Keratinocyte (primary cell): ENCODE results near the gene TECTB. TPM values are rescaled to one million over a fixed set of nuclear protein-coding genes. Genes with fewer than 3 reads are reported as not detected.

Experiments used
- DNase-seq: peaks from one replicate; pipeline ENCODE4 v3.0.0-alpha.2; 2011; ENCODE audit warnings: low read depth, missing footprints, low spot score
- FAIRE-seq: peaks from 2 replicates; lab custom pipeline; 2011; peaks lifted over from hg19 to GRCh38; lab: Jason Lieb, UNC
- H2AFZ ChIP-seq: 2 replicates; pipeline ENCODE4 v1.6.0; 2012; ENCODE audit warnings: low read length, control low read depth, inconsistent platforms; ENCODE audit not compliant: control insufficient read depth
- H3K27ac ChIP-seq: 2 replicates; pipeline ENCODE4 v1.5.1; 2011; ENCODE audit warnings: low read length; ENCODE audit not compliant: control insufficient read depth, insufficient read depth
- H3K27me3 ChIP-seq: 3 replicates; pipeline ENCODE4 v1.6.0; 2011; ENCODE audit warnings: low read length; ENCODE audit not compliant: control insufficient read depth, insufficient read depth; ENCODE audit errors: extremely low read depth
- H3K36me3 ChIP-seq, 2 experiments: 2 replicates in 1 of 2; 3 replicates in 1 of 2; pipeline ENCODE4 v1.5.1; 2011; ENCODE audit warnings: low read length in 2 of 2, mild to moderate bottlenecking in 1 of 2; ENCODE audit not compliant: control insufficient read depth in 2 of 2, insufficient read depth in 2 of 2; ENCODE audit errors: extremely low read depth in 1 of 2
- H3K4me1 ChIP-seq: 3 replicates; pipeline ENCODE4 v1.5.1; 2011; ENCODE audit warnings: low read length; ENCODE audit not compliant: control insufficient read depth, insufficient read depth; ENCODE audit errors: extremely low read depth
- H3K4me2 ChIP-seq: 3 replicates; pipeline ENCODE4 v1.6.0; 2011; ENCODE audit warnings: low read depth, low read length; ENCODE audit not compliant: control insufficient read depth, insufficient read depth; ENCODE audit errors: extremely low read depth
- H3K4me3 ChIP-seq, 3 experiments: fragments of 200-600 bp in 1 of 3; sonication (generic) in 1 of 3; 2 replicates in 2 of 3; 3 replicates in 1 of 3; pipeline ENCODE4 v1.5.1; 2011 to 2016; ENCODE audit warnings: low read length in 3 of 3, mild to moderate bottlenecking in 3 of 3, control low read depth in 2 of 3, inconsistent platforms in 1 of 3, low read depth in 1 of 3, mixed read lengths in 1 of 3, mixed run types in 1 of 3, moderate library complexity in 1 of 3; ENCODE audit not compliant: control insufficient read depth in 2 of 3, insufficient read depth in 2 of 3; ENCODE audit errors: extremely low read depth in 1 of 3
- H3K79me2 ChIP-seq: 2 replicates; pipeline ENCODE4 v1.6.0; 2012; ENCODE audit warnings: low read length; ENCODE audit not compliant: control insufficient read depth, insufficient read depth
- H3K9ac ChIP-seq: 3 replicates; pipeline ENCODE4 v1.6.0; 2011; ENCODE audit warnings: low read length; ENCODE audit not compliant: control insufficient read depth, insufficient read depth; ENCODE audit errors: extremely low read depth
- H3K9me1 ChIP-seq: 3 replicates; pipeline ENCODE4 v1.6.0; 2011; ENCODE audit warnings: low read length; ENCODE audit not compliant: control insufficient read depth, insufficient read depth; ENCODE audit errors: extremely low read depth
- H3K9me3 ChIP-seq: 2 replicates; pipeline ENCODE4 v1.5.1; 2012; ENCODE audit warnings: low read depth, low read length; ENCODE audit not compliant: control insufficient read depth
- H4K20me1 ChIP-seq: 3 replicates; pipeline ENCODE4 v1.6.0; 2011; ENCODE audit warnings: low read length; ENCODE audit not compliant: control insufficient read depth, insufficient read depth; ENCODE audit errors: extremely low read depth
- EZH2 ChIP-seq: IDR thresholded peaks from one replicate; pipeline ENCODE4 v1.6.1; 2012; ENCODE audit warnings: inconsistent platforms, mild to moderate bottlenecking, low read length, moderate library complexity
- dilution Hi-C: fragments of 300-500 bp; cut with MboI; formaldehyde crosslinking; loops from one replicate; pipeline ENCODE4 v1.7.0; 2020; ENCODE audit warnings: low sequenced_read_pairs; ENCODE audit not compliant: extremely low pct_ligation_motif_present
- polyA minus RNA-seq, 3 experiments: library from RNA; depleted of rRNA, polyadenylated mRNA; stranded (reverse); fragments of >200 nt; gene quantifications; 1 replicate in 1 of 3; 2 replicates in 1 of 3; 3 replicates in 1 of 3; pipeline ENCODE4 v1.2.3, GENCODE V29; 2011
- polyA plus RNA-seq, 5 experiments: library from polyadenylated mRNA; depleted of rRNA in 3 of 5; stranded (reverse) in 3 of 5; stranded (forward) in 1 of 5; unstranded in 1 of 5; fragments of >200 nt; gene quantifications; 1 replicate in 1 of 5; 2 replicates in 3 of 5; 3 replicates in 1 of 5; pipeline versions ENCODE4 v1.2.1 to v1.2.3, GENCODE V29; 2011 to 2012; ENCODE audit warnings: missing spikeins in 2 of 5, low read depth in 1 of 5, low replicate concordance in 1 of 5
- TF ChIP-seq, protein P1 (sequence below), 3 experiments: IDR thresholded peaks in 1 of 3; conservative IDR thresholded peaks in 1 of 3; optimal IDR thresholded peaks in 1 of 3; 2 replicates in 2 of 3; 3 replicates in 1 of 3; pipeline versions ENCODE3 to v1.5.1; 2011; ENCODE audit warnings: low read length in 3 of 3, mild to moderate bottlenecking in 3 of 3, moderate library complexity in 2 of 3, control low read depth in 1 of 3, inconsistent platforms in 1 of 3; ENCODE audit not compliant: insufficient read depth in 2 of 3; ENCODE audit errors: extremely low read depth in 1 of 3

Gene TECTB
- not detected in 3 replicates for polyA plus RNA-seq
- not detected for polyA plus RNA-seq (2011; ENCODE audit: low read depth)
- not detected in 2 replicates for polyA plus RNA-seq (2011; cell fraction: cytosol; rRNA removed)
- polyA plus RNA-seq (2011; cell fraction: nucleus; rRNA removed): not detected in 2 replicates
- not detected in 2 replicates for polyA plus RNA-seq (2012; ENCODE audit: low replicate concordance)
- not detected in 3 replicates for polyA minus RNA-seq
- polyA minus RNA-seq (2011; cell fraction: cytosol; rRNA and poly(A)+ RNA removed): not detected
- not detected in 2 replicates for polyA minus RNA-seq (2011; cell fraction: nucleus; rRNA and poly(A)+ RNA removed)

DNA sequence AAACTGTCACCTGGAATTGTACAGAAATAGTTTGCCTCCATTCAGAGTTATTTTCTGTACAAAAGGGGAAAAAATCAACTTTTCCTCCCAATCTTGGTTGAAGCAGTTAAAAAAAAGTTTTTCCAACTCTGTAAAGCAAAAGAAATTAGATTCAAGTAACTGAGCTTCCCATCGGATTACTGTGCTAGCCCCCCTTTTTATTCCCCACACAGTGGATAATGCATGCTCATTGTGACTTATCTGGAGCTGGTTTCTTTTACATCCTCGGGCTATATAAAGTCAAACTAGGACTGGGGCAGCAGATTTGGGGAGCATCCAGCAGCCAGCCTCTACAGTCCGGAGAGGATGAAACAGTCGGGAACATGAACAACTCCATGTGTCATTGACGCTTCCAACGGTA lies at the start of gene TECTB:
Gene TECTB, plus strand, starts transcription at position 301 of the 400 bp plus-strand sequence. CDS start 335 bp downstream, outside the sequence.
- no peaks in the 10 kb centered on the region for H3K4me1 ChIP-seq
- H4K20me1 ChIP-seq: no peaks in the 10 kb centered on the region
- FAIRE-seq: no peak
- TF ChIP-seq, protein P1, sequence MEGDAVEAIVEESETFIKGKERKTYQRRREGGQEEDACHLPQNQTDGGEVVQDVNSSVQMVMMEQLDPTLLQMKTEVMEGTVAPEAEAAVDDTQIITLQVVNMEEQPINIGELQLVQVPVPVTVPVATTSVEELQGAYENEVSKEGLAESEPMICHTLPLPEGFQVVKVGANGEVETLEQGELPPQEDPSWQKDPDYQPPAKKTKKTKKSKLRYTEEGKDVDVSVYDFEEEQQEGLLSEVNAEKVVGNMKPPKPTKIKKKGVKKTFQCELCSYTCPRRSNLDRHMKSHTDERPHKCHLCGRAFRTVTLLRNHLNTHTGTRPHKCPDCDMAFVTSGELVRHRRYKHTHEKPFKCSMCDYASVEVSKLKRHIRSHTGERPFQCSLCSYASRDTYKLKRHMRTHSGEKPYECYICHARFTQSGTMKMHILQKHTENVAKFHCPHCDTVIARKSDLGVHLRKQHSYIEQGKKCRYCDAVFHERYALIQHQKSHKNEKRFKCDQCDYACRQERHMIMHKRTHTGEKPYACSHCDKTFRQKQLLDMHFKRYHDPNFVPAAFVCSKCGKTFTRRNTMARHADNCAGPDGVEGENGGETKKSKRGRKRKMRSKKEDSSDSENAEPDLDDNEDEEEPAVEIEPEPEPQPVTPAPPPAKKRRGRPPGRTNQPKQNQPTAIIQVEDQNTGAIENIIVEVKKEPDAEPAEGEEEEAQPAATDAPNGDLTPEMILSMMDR (optimal IDR thresholded peaks at IDR 0.05 in 1 of 3, IDR thresholded peaks at IDR 0.05 in 1 of 3, conservative IDR thresholded peaks at IDR 0.05 in 1 of 3; ENCODE audit: extremely low read depth in 1 of 3, insufficient read depth in 2 of 3, low read length in 3 of 3): no peak
- no peak for TF ChIP-seq EZH2
- DNase-seq: no peak
- H3K27me3 ChIP-seq: no peaks in the 10 kb centered on the region
- H3K4me3 ChIP-seq: no peak within 1 kb of the TSS
- H3K79me2 ChIP-seq: no peaks in the 10 kb centered on the region
- dilution Hi-C loops: no loop called here
- H3K27ac ChIP-seq: no peak within 1 kb of the TSS
- H3K36me3 ChIP-seq: no peaks in the 10 kb centered on the region
- no peak within 1 kb of the TSS for H2AFZ ChIP-seq
- H3K9me1 ChIP-seq: no peaks in the 10 kb centered on the region
- no peak within 1 kb of the TSS for H3K9ac ChIP-seq
- H3K9me3 ChIP-seq: no peaks in the 10 kb centered on the region
- H3K4me2 ChIP-seq: no peak within 1 kb of the TSS

DNA sequence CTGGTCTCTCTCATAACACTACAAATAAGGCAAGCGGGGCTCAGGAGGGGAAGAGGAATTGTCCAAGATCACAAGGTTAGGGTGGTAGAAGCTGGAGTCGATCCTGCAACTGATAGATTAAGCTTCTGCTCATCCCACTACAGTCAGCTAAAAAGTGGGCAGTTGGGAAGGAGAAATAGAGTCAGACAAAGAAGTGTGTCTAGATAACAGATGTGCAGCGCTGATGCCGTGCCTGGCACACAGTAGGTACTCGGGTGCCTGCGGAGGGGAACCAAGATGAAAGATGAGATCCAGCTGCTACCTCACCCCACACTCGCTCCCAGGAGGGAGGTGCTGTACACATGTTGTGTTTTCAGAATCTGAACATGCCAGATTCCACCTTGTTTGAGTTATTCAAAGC lies 48.1 kb upstream of the TECTB start:
- H3K27me3 ChIP-seq: no peaks in the 10 kb centered on the region
- no peak for TF ChIP-seq EZH2
- FAIRE-seq (no peak), DNase-seq (no peak)
- no peaks in the 10 kb centered on the region for H3K4me1 ChIP-seq
- H3K27ac ChIP-seq: no peak overlapping the region
- H2AFZ ChIP-seq: no peak overlapping the region
- no peaks in the 10 kb centered on the region for H3K9me1 ChIP-seq
- no peak overlapping the region for H3K4me2 ChIP-seq
- H3K9ac ChIP-seq: no peak overlapping the region
- no peak overlapping the region for H3K4me3 ChIP-seq
- no peaks in the 10 kb centered on the region for H3K36me3 ChIP-seq
- peaks cover 3% of the 10 kb centered on the region for H3K9me3 ChIP-seq
- H3K79me2 ChIP-seq: no peaks in the 10 kb centered on the region
- dilution Hi-C loops: no loop called here
- H4K20me1 ChIP-seq: no peaks in the 10 kb centered on the region
